GM21529 (cell line): ENCODE data around the gene TUT4.

ENCODE experiments used
- ATAC-seq: cut with Tn5 transposase; IDR thresholded peaks from one replicate; pipeline ENCODE4 v1.9.1; 2021; ENCODE audit not compliant: unreplicated experiment

The TUT4 gene

GRCh38 chr1:52534928-52535764, 17.7 kb downstream of the TUT4 start:
- no peak for ATAC-seq

GRCh38 chr1:52533713-52534112, 19.2 kb downstream of the TUT4 start:
- no peak for ATAC-seq

GRCh38 chr1:52532731-52533327, 20.1 kb downstream of the TUT4 start:
- ATAC-seq = no peak

- no peak for ATAC-seq
Observed at GRCh38 chr1:52532247-52532646, 20.6 kb downstream of the TUT4 start.

GRCh38 chr1:52531249-52531872, 21.5 kb downstream of the TUT4 start:
- ATAC-seq = no peak

- no peak for ATAC-seq
Observed at GRCh38 chr1:52530563-52531144, 22.2 kb downstream of the TUT4 start.

GRCh38 chr1:52523376-52523775, 29.5 kb downstream of the TUT4 start:
- no peak for ATAC-seq

- peak; percentile 67 for ATAC-seq
Observed at GRCh38 chr1:52520148-52520547, 32.7 kb downstream of the TUT4 start.

- no peak for ATAC-seq
Observed at GRCh38 chr1:52518962-52519361, 33.9 kb downstream of the TUT4 start.

- ATAC-seq = no peak
Observed at GRCh38 chr1:52511851-52512615, 40.9 kb downstream of the TUT4 start.

GRCh38 chr1:52511439-52511838, 41.5 kb downstream of the TUT4 start:
- ATAC-seq = no peak

GRCh38 chr1:52506920-52507546, 45.9 kb downstream of the TUT4 start:
- no peak for ATAC-seq

GRCh38 chr1:52506349-52506748, 46.5 kb downstream of the TUT4 start:
- no peak for ATAC-seq

GRCh38 chr1:52504720-52505119, 48.2 kb downstream of the TUT4 start:
- no peak for ATAC-seq

GRCh38 chr1:52503706-52504105, 49.2 kb downstream of the TUT4 start:
- no peak for ATAC-seq

- no peak for ATAC-seq
Observed at GRCh38 chr1:52502789-52503188, 50.1 kb downstream of the TUT4 start.

- ATAC-seq = no peak
Observed at GRCh38 chr1:52487632-52488031, 65.3 kb downstream of the TUT4 start.

GRCh38 chr1:52482326-52483004, 70.4 kb downstream of the TUT4 start:
- ATAC-seq = no peak

- no peak for ATAC-seq
Observed at GRCh38 chr1:52479076-52479475, 73.8 kb downstream of the TUT4 start.

- no peak for ATAC-seq
Observed at GRCh38 chr1:52477876-52478275, 75.0 kb downstream of the TUT4 start.
